Body of pancreas (tissue), 4 donors: Measurements from ENCODE around the gene MS4A1. TPM values are rescaled to one million over a fixed set of nuclear protein-coding genes. Genes with fewer than 3 reads are reported as not detected.

Experiments used
- ATAC-seq: fragments of 150-250 bp; one replicate; pipeline ENCODE4 v1.9.1; 2016
- DNase-seq, 4 donors: peaks; one replicate each; pipeline ENCODE4 v3.0.0-alpha.2; 2019
- H3K27ac ChIP-seq, 4 donors: fragments of 200-600 bp; sonication (generic); 1 replicate in 3 of 4; 2 replicates in 1 of 4; pipeline versions ENCODE4 v1.5.1 to v1.6.1; 2016 to 2019; ENCODE audit warnings: mild to moderate bottlenecking in 1 of 4, mixed read lengths in 1 of 4, moderate library complexity in 1 of 4
- H3K27me3 ChIP-seq, 2 donors: fragments of 200-600 bp; sonication (generic); one replicate each; pipeline ENCODE4 v1.6.0; 2016; ENCODE audit warnings: mild to moderate bottlenecking in 1 of 2
- H3K36me3 ChIP-seq, 2 donors: fragments of 200-600 bp; sonication (generic); replicated peaks in 1 of 2; 2 replicates each; pipeline ENCODE4 v1.5.1; 2016; ENCODE audit warnings: low read depth in 2 of 2; ENCODE audit not compliant: insufficient read depth in 1 of 2
- H3K4me1 ChIP-seq: fragments of 200-600 bp; sonication (generic); one replicate; pipeline ENCODE4 v1.6.0; 2016
- H3K4me3 ChIP-seq, 2 donors: fragments of 200-600 bp; sonication (generic); 1 replicate in 1 of 2; 2 replicates in 1 of 2; pipeline ENCODE4 v1.5.1; 2016 to 2019
- H3K9me3 ChIP-seq, 3 donors: fragments of 200-600 bp; sonication (generic); 1 replicate in 2 of 3; 2 replicates in 1 of 3; pipeline ENCODE4 v1.5.1; 2016
- POLR2A ChIP-seq, 3 donors: fragments of 450-650 bp; IDR thresholded peaks; one replicate each; pipeline ENCODE4 v1.6.1; 2016; ENCODE audit warnings: antibody characterized with exemption in 3 of 3, mild to moderate bottlenecking in 2 of 3
- WGBS, 2 donors: methylation state at CpG; one replicate each; pipeline ENCODE4 v1.1.5; 2017; 5-methylcytosine and 5-hydroxymethylcytosine counted together
- intact Hi-C: fragments of 100-400 bp; cut with DNase I; formaldehyde crosslinking; loops from one replicate; pipeline ENCODE4 v1.15.1; 2023
- total RNA-seq, 2 donors: library from RNA; depleted of rRNA; stranded (reverse); fragments of >200 nt; gene quantifications; one replicate each; pipeline ENCODE4 v1.1.0, GENCODE V29; 2016
- TF ChIP-seq, protein P1 (sequence below), 7 experiments: fragments of 450-650 bp in 4 of 7; fragments of 200-600 bp in 3 of 7; sonication (generic) in 3 of 7; IDR thresholded peaks; one replicate each; pipeline ENCODE4 v1.5.1; 2016 to 2019; ENCODE audit warnings: antibody characterized with exemption in 7 of 7

MS4A1 gene
- total RNA-seq, 2 donors from 2014 or later: not detected

DNA sequence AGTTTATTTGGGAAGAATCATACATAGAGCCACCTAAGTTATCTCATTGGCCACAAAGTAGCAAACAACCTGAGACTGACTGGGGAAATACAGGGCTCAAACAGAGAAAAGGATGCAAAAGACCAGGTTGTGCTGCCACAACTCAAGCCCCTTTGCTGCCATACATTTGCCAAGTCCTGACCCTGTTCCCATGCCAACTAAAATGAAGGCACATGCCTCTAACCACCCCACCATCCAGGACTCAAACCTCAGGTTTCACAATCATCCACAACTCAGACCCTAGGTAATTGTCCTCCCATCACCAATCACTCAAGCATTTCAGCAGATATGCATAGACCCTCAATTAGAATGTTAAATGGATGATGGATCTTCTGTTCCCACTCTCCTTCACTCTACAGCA is 1.4 kb upstream of the MS4A1 start:
- intact Hi-C loops: no loop called here
- H3K4me3 ChIP-seq: no peak overlapping the region
- H3K36me3 ChIP-seq: no peaks in the 10 kb centered on the region
- no peaks in the 10 kb centered on the region for H3K9me3 ChIP-seq
- TF ChIP-seq, protein P1, sequence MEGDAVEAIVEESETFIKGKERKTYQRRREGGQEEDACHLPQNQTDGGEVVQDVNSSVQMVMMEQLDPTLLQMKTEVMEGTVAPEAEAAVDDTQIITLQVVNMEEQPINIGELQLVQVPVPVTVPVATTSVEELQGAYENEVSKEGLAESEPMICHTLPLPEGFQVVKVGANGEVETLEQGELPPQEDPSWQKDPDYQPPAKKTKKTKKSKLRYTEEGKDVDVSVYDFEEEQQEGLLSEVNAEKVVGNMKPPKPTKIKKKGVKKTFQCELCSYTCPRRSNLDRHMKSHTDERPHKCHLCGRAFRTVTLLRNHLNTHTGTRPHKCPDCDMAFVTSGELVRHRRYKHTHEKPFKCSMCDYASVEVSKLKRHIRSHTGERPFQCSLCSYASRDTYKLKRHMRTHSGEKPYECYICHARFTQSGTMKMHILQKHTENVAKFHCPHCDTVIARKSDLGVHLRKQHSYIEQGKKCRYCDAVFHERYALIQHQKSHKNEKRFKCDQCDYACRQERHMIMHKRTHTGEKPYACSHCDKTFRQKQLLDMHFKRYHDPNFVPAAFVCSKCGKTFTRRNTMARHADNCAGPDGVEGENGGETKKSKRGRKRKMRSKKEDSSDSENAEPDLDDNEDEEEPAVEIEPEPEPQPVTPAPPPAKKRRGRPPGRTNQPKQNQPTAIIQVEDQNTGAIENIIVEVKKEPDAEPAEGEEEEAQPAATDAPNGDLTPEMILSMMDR (IDR thresholded peaks at IDR 0.05): no peak
- TF ChIP-seq POLR2A (IDR thresholded peaks at IDR 0.05): no peak
- no peak for DNase-seq
- no peaks in the 10 kb centered on the region for H3K4me1 ChIP-seq
- no peaks in the 10 kb centered on the region for H3K27me3 ChIP-seq
- no peak for ATAC-seq
- H3K27ac ChIP-seq: no peak overlapping the region

DNA sequence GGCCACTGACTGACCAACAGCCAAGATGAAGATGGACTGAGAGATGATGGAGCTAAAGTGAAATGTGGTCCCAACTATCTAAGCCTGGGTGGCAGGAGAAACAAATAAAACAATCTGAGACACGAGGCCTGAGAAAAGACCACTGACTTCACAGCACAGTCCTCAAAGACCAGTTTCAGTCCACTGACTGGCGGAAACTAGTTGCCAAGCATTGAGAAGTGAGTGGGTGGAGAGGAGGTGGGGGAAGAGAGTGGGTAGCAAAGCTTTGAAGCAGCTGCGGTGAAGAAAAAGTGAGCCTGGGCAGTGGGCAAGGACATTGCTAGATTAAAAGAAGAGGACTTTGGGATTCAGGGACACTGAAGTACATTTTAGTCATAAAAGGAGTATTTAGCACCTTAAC is 1.9 kb downstream of the MS4A1 start:
- intact Hi-C loops: no loop called here
- H3K27me3 ChIP-seq: no peaks in the 10 kb centered on the region
- H3K4me3 ChIP-seq: no peak overlapping the region
- 54 to 71% methylated on average over 3 of the region's 3 CpGs for WGBS, 2 donors
- H3K9me3 ChIP-seq: no peaks in the 10 kb centered on the region
- no peaks in the 10 kb centered on the region for H3K36me3 ChIP-seq
- H3K4me1 ChIP-seq: no peaks in the 10 kb centered on the region
- ATAC-seq (no peak), DNase-seq (no peak)
- no peak overlapping the region for H3K27ac ChIP-seq
- TF ChIP-seq, protein P1 (IDR thresholded peaks at IDR 0.05): no peak
- no peak for TF ChIP-seq POLR2A (IDR thresholded peaks at IDR 0.05)

DNA sequence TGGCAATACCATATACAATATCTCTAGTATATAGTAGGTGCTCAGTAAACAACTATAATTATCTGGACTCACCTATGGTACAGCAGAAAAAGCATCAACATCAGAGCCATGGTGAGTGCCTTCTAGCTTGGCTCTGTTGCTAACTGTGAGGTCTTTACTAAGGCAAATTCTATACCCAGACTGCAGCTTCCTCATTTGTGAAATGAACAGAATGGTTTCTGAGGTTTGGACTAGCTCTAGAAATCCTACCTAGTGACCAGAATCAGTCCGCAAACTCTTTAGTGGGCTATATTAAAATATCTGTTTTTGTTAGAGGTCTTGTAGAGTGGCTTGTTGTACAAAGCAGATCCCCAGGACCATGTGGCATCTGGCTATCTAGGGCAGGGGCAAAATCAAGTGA is 3.7 kb downstream of the MS4A1 start:
- DNase-seq: no peak
- intact Hi-C loops: no loop called here
- no peak overlapping the region for H3K27ac ChIP-seq
- H3K36me3 ChIP-seq: no peaks in the 10 kb centered on the region
- H3K4me1 ChIP-seq: no peaks in the 10 kb centered on the region
- ATAC-seq: no peak
- H3K4me3 ChIP-seq: no peak overlapping the region
- 95 to 100% methylated on average over 1 of the region's 1 CpG for WGBS, 2 donors
- no peaks in the 10 kb centered on the region for H3K27me3 ChIP-seq
- TF ChIP-seq, protein P1 (IDR thresholded peaks at IDR 0.05): no peak
- TF ChIP-seq POLR2A (IDR thresholded peaks at IDR 0.05): no peak
- H3K9me3 ChIP-seq: no peaks in the 10 kb centered on the region

DNA sequence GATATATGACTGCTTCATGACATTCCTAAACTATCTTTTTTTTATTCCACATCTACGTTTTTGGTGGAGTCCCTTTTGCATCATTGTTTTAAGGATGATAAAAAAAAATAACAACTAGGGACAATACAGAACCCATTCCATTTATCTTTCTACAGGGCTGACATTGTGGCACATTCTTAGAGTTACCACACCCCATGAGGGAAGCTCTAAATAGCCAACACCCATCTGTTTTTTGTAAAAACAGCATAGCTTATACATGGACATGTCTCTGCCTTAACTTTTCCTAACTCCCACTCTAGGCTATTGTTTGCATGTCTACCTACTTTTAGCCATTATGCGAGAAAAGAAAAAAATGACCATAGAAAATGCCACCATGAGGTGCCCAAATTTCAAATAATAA is 13.2 kb downstream of the MS4A1 start:
- Histone ChIP-seq H3K27ac (no peak overlapping the region), H3K4me3 (no peak overlapping the region), H3K9me3 (no peaks in the 10 kb centered on the region), H3K27me3 (no peaks in the 10 kb centered on the region), H3K4me1 (no peaks in the 10 kb centered on the region), H3K36me3 (no peaks in the 10 kb centered on the region)
- no peak for DNase-seq
- no peak for ATAC-seq
- no peak for TF ChIP-seq POLR2A (IDR thresholded peaks at IDR 0.05)
- TF ChIP-seq, protein P1 (IDR thresholded peaks at IDR 0.05): no peak
- intact Hi-C loops: no loop called here
- WGBS, 2 donors: 48 to 57% methylated on average over 2 of the region's 2 CpGs

DNA sequence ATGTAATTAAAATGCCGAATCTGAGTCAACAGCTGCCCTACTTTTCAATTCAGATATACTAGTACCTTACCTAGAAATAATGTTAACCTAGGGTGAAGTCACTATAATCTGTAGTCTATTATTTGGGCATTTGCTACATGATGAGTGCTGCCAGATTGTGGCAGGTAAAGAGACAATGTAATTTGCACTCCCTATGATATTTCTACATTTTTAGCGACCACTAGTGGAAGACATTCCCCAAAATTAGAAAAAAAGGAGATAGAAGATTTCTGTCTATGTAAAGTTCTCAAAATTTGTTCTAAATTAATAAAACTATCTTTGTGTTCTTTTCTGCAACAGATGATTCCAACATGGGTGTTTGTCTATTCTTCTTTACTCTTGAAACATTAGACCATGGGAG is 14.1 kb downstream of the MS4A1 start:
- no peaks in the 10 kb centered on the region for H3K27me3 ChIP-seq
- no peaks in the 10 kb centered on the region for H3K36me3 ChIP-seq
- ATAC-seq (no peak), DNase-seq (no peak)
- intact Hi-C loops: no loop called here
- no peak overlapping the region for H3K27ac ChIP-seq
- H3K4me3 ChIP-seq: no peak overlapping the region
- WGBS, 2 donors: 58 to 62% methylated on average over 2 of the region's 2 CpGs
- TF ChIP-seq POLR2A (IDR thresholded peaks at IDR 0.05): no peak
- TF ChIP-seq, protein P1 (IDR thresholded peaks at IDR 0.05): no peak
- no peaks in the 10 kb centered on the region for H3K4me1 ChIP-seq
- H3K9me3 ChIP-seq: no peaks in the 10 kb centered on the region
